Esophagus squamous epithelium (tissue), 5 donors: Measurements from ENCODE around the gene PIGX. TPM values are rescaled to one million over a fixed set of nuclear protein-coding genes. Genes with fewer than 3 reads are reported as not detected.
"Not testable (repeated sequence)": the region's sequence is repeated elsewhere in the genome, so short reads cannot be mapped to it uniquely, and the experiment has no call there.

Experiments
- DNase-seq: peaks from one replicate; lab custom pipeline; 2025; lab: John Stamatoyannopoulos, UW
- H3K27ac ChIP-seq, 4 donors: fragments of 200-600 bp; sonication (generic); one replicate each; pipeline ENCODE4 v1.5.1; 2016 to 2019; ENCODE audit warnings: mild to moderate bottlenecking in 1 of 4
- H3K27me3 ChIP-seq, 4 donors: fragments of 200-600 bp; sonication (generic); 1 replicate in 3 of 4; 2 replicates in 1 of 4; pipeline versions ENCODE4 v1.5.1 to v1.6.0; 2017 to 2021; ENCODE audit warnings: antibody characterized with exemption in 1 of 4
- H3K36me3 ChIP-seq, 3 donors: fragments of 200-600 bp; sonication (generic); one replicate each; pipeline ENCODE4 v1.5.1; 2016 to 2019
- H3K4me1 ChIP-seq, 3 donors: fragments of 200-600 bp; sonication (generic); one replicate each; pipeline ENCODE4 v1.5.1; 2017 to 2019
- H3K4me3 ChIP-seq, 4 donors: fragments of 200-600 bp; sonication (generic); 1 replicate in 3 of 4; 2 replicates in 1 of 4; pipeline ENCODE4 v1.5.1; 2016 to 2019; ENCODE audit warnings: mild to moderate bottlenecking in 2 of 4, moderate library complexity in 1 of 4
- H3K9me3 ChIP-seq, 3 donors: fragments of 200-600 bp; sonication (generic); one replicate each; pipeline ENCODE4 v1.5.1; 2016 to 2019
- POLR2A ChIP-seq, 4 donors: fragments of 450-650 bp; IDR thresholded peaks; one replicate each; pipeline ENCODE4 v1.6.1; 2017; ENCODE audit warnings: antibody characterized with exemption in 4 of 4, mild to moderate bottlenecking in 4 of 4, moderate library complexity in 3 of 4
- WGBS, 2 donors: methylation state at CpG; one replicate each; pipeline ENCODE4 v1.1.5; 2018; 5-methylcytosine and 5-hydroxymethylcytosine counted together
- intact Hi-C: fragments of 100-400 bp; cut with DNase I; formaldehyde crosslinking; loops from one replicate; pipeline ENCODE4 v1.15.0; 2022
- total RNA-seq, 4 donors: library from RNA; depleted of rRNA; stranded (reverse); fragments of >200 nt; gene quantifications; one replicate each; pipeline ENCODE4 v1.1.0, GENCODE V29; 2016
- TF ChIP-seq, protein P1 (sequence below), 6 experiments: fragments of 450-650 bp in 4 of 6; fragments of 200-600 bp in 2 of 6; sonication (generic) in 2 of 6; IDR thresholded peaks; one replicate each; pipeline ENCODE4 v1.5.1; 2016 to 2019; ENCODE audit warnings: antibody characterized with exemption in 6 of 6, mild to moderate bottlenecking in 4 of 6, moderate library complexity in 4 of 6
- donor health status: DM: yes; HTN: yes; CAD: no.

The PIGX gene
- total RNA-seq, 4 donors from 2014 or later, result 19.5 to 58.6 (median 21.6) TPM

DNA sequence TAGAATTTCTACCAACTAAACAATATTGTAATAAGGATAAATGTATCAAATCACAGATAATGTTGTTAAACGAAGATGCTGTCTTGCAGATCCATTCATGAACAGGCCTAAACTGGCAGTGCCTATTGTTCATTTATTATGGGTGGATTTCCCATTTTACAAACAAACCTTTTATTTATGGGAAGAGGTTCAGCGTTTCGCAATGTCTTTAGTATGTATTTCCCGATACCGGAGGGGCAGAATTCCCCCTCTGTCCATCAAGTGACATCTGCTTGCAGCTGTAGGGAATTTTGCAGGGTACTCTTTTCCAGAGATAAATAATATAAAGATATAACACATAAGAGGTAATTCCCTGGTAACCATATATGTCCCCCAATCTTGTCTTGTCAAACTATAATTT is 5.8 kb upstream of the PIGX start:
- Histone ChIP-seq H3K27ac (peak overlapping the region in 1 of 4 donors; percentile 21), H3K9me3 (no peaks in the 10 kb centered on the region), H3K27me3 (no peaks in the 10 kb centered on the region), H3K36me3 (no peaks in the 10 kb centered on the region), H3K4me3 (no peak overlapping the region), H3K4me1 (peaks cover 2 to 41% (median 21%) of the 10 kb centered on the region in 3 donors)
- intact Hi-C loops, result no loop called here
- 18 to 52% methylated on average over 5 of the region's 5 CpGs for WGBS, 2 donors
- DNase-seq, result no peak
- TF ChIP-seq, protein P1, sequence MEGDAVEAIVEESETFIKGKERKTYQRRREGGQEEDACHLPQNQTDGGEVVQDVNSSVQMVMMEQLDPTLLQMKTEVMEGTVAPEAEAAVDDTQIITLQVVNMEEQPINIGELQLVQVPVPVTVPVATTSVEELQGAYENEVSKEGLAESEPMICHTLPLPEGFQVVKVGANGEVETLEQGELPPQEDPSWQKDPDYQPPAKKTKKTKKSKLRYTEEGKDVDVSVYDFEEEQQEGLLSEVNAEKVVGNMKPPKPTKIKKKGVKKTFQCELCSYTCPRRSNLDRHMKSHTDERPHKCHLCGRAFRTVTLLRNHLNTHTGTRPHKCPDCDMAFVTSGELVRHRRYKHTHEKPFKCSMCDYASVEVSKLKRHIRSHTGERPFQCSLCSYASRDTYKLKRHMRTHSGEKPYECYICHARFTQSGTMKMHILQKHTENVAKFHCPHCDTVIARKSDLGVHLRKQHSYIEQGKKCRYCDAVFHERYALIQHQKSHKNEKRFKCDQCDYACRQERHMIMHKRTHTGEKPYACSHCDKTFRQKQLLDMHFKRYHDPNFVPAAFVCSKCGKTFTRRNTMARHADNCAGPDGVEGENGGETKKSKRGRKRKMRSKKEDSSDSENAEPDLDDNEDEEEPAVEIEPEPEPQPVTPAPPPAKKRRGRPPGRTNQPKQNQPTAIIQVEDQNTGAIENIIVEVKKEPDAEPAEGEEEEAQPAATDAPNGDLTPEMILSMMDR (IDR thresholded peaks at IDR 0.05), result no peak

DNA sequence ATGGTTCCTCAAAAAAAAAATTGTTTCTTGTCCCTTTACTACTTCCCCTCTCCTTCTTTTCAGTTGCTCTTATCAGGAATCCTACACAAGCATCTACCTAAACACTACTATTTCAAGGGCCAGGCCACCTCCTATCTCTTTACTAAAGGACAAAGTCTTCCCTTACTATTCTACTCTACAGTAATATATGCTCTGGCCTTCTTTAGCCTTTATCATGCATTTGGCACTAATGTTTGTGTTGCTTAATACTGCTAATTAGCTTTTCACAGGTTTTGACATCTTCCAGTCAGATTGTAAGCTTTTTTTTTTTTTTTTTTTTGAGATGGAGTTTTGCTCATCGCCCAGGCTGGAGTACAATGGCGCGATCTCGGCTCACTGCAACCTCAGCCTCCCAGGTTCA is 5.4 kb upstream of the PIGX start:
- peak overlapping the region in 1 of 4 donors; percentile 21 for H3K27ac ChIP-seq
- no peak for DNase-seq
- 47 to 96% methylated on average over 4 of the region's 4 CpGs for WGBS, 2 donors

DNA sequence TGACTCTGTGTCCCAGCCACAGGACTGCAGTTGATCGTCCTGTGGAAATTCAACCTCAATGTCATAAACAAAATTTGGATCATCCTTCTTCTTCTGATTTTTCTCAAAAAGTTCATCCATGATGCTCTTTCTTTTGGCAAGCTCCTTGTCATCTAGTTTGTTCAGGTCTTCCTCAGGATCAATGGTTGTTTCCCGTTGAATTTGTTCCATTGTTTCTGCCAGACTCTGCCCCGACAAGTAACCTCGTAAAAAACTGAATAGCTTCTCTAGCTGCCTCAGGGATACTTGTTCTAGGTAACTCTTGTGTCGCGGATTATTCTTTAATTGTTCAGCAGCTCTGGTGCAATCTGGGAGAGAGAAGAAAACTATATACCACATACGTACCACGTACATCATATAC is 4.6 kb upstream of the PIGX start:
- no peaks in the 10 kb centered on the region for H3K27me3 ChIP-seq
- no peak overlapping the region for H3K4me3 ChIP-seq
- no peaks in the 10 kb centered on the region for H3K9me3 ChIP-seq
- no peak for DNase-seq
- H3K4me1 ChIP-seq, result peaks cover 6 to 46% (median 25%) of the 10 kb centered on the region in 3 donors
- H3K36me3 ChIP-seq, result no peaks in the 10 kb centered on the region
- intact Hi-C loops, result no loop called here
- WGBS, 2 donors, result 41 to 62% methylated on average over 8 of the region's 8 CpGs
- peak overlapping the region in 1 of 4 donors; percentile 21 for H3K27ac ChIP-seq
- TF ChIP-seq POLR2A (IDR thresholded peaks at IDR 0.05), result no peak
- TF ChIP-seq, protein P1 (IDR thresholded peaks at IDR 0.05), result no peak

More for the DNA sequence above, 5.4 kb upstream of the PIGX start:
- H3K4me3 ChIP-seq, result no peak overlapping the region
- peaks cover 6 to 45% (median 25%) of the 10 kb centered on the region in 3 donors for H3K4me1 ChIP-seq
- no peaks in the 10 kb centered on the region for H3K36me3 ChIP-seq
- no peaks in the 10 kb centered on the region for H3K27me3 ChIP-seq
- intact Hi-C loops, result no loop called here
- TF ChIP-seq, protein P1 (IDR thresholded peaks at IDR 0.05), result no peak
- no peak for TF ChIP-seq POLR2A (IDR thresholded peaks at IDR 0.05)
- no peaks in the 10 kb centered on the region for H3K9me3 ChIP-seq

DNA sequence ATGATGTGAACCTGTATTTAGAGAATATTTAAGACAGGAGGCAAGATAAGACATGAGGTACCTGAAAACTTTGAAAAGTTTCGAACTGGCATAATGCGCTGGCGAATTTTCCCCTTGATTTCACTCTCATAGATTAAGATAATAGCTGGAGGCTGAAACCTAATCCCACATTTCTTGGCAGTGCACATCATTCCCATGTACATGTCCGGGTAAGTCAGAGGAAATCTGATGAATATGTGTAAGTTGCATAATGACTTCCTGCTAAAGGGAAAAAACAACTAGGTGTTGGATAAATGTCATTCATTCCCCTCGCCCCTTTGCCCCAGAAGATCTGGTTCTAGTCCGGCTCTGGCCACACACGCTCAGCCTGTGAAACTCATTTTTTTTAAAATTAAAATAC is 3.7 kb upstream of the PIGX start:
- no peaks in the 10 kb centered on the region for H3K27me3 ChIP-seq
- intact Hi-C loops, result no loop called here
- H3K9me3 ChIP-seq, result no peaks in the 10 kb centered on the region
- H3K27ac ChIP-seq, result peak overlapping the region in 1 of 4 donors; percentile 16
- no peak for TF ChIP-seq POLR2A (IDR thresholded peaks at IDR 0.05)
- TF ChIP-seq, protein P1 (IDR thresholded peaks at IDR 0.05), result no peak
- H3K4me1 ChIP-seq, result peaks cover 13 to 53% (median 27%) of the 10 kb centered on the region in 3 donors
- WGBS, 2 donors, result 25 to 42% methylated on average over 7 of the region's 7 CpGs
- no peak overlapping the region for H3K4me3 ChIP-seq
- no peaks in the 10 kb centered on the region for H3K36me3 ChIP-seq
- no peak for DNase-seq

DNA sequence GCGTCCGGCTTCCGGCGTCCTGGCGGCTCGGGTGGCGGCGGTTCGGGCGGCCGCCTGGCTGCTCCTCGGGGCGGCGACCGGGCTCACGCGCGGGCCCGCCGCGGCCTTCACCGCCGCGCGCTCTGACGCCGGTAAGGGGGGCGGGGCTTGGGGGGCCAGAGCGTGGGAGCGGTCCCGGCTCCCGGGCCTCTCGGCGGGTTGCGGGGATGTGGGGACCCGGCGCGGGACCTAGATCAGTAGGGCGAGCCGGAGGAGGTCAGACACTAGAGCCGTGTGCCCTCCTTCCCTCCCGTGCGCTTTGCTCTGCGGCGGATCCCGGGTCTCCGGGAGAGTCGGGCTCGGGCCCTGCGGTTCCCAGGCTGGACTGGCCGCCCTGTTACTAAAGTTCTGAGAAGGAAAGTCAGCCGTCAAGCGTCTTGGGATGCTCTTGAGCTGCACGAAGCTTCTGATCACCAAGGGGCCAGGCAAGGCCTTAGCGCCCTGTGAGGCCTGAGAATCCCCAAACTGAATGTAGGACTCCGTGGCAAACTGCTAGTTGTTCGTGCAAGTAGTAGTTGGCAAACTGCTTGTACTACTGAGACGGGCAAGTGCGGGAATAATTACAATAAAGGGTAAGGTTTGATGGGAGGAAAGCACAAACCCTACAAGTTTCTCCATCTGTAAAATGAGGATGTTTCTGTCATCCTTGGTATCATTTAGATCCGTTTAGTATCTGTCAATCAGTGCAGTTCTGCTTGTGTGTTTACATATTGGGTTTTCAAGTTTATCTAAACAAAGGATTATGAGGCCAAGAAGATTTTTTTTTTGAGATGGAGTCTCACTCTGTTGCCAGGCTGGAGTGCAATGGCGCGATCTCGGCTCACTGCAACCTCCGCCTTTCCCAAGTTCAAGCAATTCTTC is 587 bp downstream of the PIGX start:
- Histone ChIP-seq H3K27me3 (no peaks in the 10 kb centered on the region), H3K4me3 (peak overlapping the region; percentile 79 to 95 (median 85)), H3K9me3 (no peaks in the 10 kb centered on the region), H3K4me1 (peaks cover 14 to 45% (median 15%) of the 10 kb centered on the region in 3 donors), H3K27ac (peak overlapping the region; percentile 92 to 97 (median 96)), H3K36me3 (no peaks in the 10 kb centered on the region)
- TF ChIP-seq, protein P1 (IDR thresholded peaks at IDR 0.05), result peak in 2 of 6 experiments; percentile 15 to 29
- TF ChIP-seq POLR2A (IDR thresholded peaks at IDR 0.05), result no peak
- WGBS, 2 donors, result 13 to 18% methylated on average over 9 of the region's 64 CpGs
- DNase-seq, result no peak
- intact Hi-C loops, result no loop called here

DNA sequence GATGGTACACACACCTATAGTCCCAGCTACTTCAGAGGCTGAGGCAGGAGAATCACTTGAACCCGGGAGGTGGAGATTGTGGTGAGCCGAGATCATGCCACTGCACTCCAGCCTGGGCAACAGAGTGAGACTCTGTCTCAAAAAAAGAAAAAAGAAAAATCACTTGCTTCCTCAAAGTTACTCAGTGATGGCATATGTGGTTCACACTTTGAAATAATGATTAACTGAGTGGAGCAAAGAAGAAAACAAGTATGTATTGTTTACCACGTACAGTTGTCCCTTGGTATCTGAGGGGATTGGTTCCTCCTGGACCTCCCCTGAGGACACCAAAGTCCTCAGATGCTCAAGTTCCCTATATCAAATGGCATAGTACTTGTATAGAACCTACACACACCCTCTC is 5.0 kb downstream of the PIGX start:
- H3K9me3 ChIP-seq, H3K27ac ChIP-seq, H3K4me3 ChIP-seq, intact Hi-C loops, H3K27me3 ChIP-seq, DNase-seq: not testable (repeated sequence)
- Histone ChIP-seq H3K36me3 (peaks cover 0 to 22% (median 4%) of the 10 kb centered on the region in 3 donors), H3K4me1 (peaks cover 5 to 23% (median 9%) of the 10 kb centered on the region in 3 donors)
- WGBS, 2 donors, result 94% methylated on average over 3 of the region's 3 CpGs
